Measurements from ENCODE around the gene KRTAP1-3.
"Not testable (repeated sequence)": the region's sequence is repeated elsewhere in the genome, so short reads cannot be mapped to it uniquely, and the experiment has no call there.

The KRTAP1-3 gene

DNA sequence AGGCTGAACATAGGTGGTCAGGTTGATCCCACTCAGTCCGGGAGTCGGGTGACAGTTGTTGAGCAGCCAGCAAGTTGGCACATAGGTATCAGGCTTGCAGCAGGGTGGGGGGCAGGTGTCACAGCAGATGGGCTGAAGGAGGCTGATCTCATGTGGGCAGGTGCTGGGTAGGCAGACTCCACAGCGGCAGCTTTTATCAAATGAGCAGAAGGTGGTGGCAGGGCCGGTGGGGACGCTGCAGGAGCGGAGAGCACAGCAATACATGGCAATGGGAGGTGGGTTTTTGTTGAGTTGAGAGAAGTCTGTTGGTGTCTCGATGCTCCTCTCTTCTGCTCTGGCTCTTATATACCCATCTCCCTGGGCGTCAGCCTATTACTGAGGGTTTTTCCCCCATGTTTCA, 25.9 kb downstream of the KRTAP1-3 start, which contains the start of gene KRTAP3-1:
Gene KRTAP3-1 (minus strand): TSS at position 318 of the 400 bp plus-strand sequence. CDS start 54 bp downstream, at position 264.
- DNase-seq, result no peak

DNA sequence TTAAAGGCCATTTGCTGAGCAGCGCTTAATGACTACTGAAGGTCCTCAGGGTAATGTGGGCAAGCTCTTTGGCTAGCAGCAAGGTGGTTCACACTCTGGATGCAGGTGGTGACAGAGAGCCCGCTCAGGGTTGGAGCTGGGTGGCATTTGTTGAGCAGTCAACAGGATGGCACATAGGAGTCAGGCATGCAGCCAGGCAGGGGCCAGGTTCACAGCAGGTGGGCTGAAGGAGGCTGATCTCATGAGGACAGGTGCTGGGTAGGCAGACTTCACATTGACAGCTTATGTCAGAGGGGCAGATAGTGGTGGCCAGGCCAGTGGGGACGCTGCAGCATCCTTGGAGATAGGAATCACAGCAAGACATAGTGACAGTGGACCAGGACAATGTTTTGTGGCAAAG, 30.3 kb downstream of the KRTAP1-3 start:
- no peak for DNase-seq

DNA sequence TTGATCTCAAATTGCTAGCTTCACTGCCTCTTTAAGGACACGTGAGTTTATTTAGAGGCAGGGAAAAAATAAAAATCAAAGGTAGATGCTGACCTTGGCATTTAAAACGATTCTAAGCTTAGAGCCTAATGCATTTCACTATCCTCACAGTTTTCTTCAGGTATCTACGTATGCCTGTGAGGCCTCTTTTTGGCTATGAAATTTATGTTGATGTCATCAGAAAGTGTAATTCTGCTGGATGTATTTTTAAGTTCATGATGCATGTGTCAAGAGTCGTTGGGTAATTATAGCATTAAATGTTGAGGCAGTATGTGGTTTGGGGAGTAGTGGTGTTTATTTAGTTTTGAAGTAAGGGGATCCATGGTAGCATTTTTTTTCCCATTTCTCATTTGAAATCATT, 30.7 kb downstream of the KRTAP1-3 start:
- no peak for DNase-seq

DNA sequence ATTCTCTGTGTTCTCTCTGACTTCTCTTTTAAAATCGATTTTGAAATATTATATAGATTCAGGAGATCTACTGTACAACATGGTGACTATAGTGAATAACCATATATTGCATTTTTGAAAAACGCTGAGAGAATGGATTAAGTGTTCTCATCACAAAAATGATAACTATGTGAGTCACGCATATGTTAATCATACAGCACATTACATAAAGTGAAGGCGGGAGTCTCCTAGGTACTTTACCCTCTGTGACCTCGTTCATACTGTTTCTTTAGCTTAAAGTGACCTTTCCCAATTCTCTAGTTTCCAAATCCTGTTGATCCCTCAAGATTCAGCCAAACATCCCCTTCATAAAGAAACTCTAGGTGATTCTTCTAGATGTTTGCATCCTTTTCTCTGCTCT, 31.9 kb downstream of the KRTAP1-3 start:
- no peak for DNase-seq

DNA sequence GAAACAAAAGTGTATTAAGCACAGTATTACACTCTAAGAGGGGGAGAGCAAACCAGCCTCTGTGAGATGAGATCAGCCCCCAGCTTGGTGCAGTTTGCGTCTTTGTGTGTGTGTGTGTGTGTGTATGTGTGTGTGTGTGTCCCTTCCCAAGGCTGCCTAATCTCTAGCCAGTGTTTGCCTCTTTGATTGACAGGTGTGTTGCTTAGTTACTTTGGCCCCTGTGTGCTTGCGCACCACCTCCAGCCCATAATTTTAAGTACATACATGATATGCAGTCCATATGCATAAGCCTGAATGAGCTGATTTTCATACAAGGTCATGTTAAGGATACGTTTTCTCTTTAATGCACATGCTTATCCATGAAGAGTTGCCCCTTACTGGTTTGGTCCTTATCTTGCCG, 32.9 kb downstream of the KRTAP1-3 start:
- no peak for DNase-seq

DNA sequence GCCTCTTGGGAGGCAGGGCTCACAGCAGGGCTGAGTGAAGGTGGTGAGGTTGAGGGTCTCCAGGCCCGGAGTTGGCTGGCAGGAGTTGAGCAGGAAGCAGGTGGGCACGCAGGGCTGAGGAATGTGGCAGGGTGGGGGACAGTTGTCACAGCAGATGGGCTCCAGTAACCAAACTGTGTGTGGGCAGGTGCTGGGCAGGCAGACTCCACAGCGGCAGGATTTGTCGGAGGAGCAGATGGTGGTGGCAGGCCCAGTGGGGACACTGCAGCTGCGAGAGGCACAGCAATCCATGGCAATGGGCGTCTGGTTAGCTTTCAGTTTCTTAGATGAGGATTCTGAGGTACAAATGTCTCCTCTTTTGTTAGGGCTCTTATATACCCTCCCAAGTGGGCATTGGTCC, 35.1 kb downstream of the KRTAP1-3 start, which contains the start of gene KRTAP3-2:
Gene KRTAP3-2 (minus strand): TSS at position 344 of the 400 bp plus-strand sequence. CDS start 53 bp downstream, at position 291.
- DNase-seq, result not testable (repeated sequence)

DNA sequence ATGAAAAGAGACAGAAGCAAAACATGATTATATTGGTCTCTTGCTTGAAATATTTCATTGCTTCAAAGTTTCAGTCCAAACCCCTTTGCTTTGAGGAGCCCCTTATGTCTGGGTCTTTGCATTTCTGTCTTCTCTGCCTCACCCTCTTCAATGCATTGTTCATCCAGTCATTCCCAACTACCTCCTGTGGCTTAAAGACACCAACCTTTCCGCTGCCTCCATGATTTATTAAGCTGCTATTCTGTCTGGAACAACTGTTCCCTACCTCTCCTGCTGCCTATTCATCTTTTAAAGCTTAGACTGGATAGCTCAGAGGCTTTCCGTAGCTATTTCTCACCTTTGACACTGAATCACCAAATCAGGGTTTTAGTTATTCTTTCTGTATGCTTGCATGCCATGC, 37.3 kb downstream of the KRTAP1-3 start:
- no peak for DNase-seq

DNA sequence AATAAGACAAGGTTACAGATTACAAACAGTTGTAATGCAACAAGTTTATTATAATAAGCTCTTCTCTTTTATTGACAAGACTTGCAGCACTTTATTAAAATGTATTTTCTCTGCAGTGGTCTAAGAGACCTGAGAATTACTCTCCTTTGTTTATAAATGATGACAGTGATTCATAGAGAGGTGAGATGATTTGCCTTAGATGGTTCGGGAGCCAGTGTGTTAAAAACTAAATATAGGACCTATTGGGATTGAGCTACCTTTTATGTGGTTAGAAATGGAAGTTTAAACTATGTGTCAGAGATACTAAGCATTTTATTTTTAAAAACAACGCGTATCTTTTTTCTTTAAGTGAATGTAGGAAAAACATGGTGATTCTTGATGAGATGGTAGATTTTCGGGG, 37.8 kb downstream of the KRTAP1-3 start:
- DNase-seq, result no peak

DNA sequence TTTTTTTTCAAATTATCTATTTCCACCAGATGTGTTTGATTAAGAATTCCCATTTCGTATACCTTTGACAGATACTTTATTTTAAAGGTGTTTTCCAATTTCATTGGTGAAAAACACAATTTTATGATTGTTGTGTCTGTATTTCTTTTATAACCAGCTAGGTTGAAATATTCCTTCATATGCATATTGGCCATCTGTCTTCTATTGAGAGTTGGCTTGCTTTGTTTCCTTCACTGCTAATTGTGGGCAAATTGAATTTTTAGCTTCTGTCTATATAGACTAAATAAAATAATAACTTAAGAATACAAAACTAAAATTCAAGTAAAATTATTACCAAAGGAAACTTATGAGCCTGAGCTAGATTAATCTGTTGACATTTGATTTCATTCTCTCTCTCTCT, 39.6 kb downstream of the KRTAP1-3 start:
- DNase-seq, result no peak

DNA sequence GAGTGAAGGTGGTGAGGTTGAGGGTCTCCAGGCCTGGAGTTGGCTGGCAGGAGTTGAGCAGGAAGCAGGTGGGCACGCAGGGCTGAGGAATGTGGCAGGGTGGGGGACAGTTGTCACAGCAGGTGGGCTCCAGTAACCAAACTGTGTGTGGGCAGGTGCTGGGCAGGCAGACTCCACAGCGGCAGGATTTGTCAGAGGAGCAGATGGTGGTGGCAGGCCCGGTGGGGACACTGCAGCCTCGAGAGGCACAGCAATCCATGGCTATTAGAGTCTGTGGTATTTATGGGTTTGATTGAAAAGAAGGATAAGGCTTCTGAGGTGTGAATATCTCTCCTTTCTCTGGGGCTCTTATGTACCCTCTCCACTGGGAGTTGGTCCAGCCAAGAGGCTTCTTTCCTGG, 40.8 kb downstream of the KRTAP1-3 start, which contains the start of gene KRTAP3-3:
Gene KRTAP3-3 (minus strand): TSS at position 326 of the 400 bp plus-strand sequence. CDS start 67 bp downstream, at position 259.
- DNase-seq, result no peak

DNA sequence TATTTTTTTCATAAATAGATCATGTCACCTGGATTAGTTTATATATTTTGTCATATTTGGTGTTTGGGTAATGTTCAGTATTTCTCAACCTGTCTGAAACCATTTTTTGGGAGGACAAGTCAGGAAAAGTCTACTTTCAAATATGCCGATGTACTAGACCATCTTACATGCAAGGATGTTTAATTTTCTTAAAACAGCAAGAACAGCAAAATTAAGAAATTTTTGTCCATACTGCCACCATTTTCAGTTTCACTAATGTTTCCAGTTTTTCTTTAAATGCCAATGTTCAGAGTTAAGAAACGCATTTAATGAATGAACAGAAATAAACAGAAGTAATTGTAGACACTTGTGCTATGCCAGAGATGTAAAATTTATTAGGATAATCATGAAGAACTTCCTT, 41.6 kb downstream of the KRTAP1-3 start:
- no peak for DNase-seq

DNA sequence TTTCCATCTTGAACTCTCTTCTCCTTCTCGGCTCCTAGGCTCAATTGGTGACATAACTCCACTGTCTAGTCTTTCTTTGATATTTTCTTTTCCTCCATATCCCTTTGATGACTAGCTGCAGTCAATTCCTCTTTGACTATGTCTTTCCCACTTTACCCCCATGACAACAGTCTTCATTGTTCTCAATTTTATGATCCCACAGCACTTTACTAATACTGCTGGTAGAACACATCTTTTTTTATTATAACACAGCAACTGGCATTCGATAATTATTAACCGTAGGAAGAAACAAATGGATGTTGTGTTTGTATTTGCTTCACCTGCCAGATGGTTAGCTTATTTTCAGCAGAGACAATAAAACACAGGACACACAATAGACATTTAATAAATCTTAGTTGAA, 42.0 kb downstream of the KRTAP1-3 start:
- DNase-seq, result no peak

DNA sequence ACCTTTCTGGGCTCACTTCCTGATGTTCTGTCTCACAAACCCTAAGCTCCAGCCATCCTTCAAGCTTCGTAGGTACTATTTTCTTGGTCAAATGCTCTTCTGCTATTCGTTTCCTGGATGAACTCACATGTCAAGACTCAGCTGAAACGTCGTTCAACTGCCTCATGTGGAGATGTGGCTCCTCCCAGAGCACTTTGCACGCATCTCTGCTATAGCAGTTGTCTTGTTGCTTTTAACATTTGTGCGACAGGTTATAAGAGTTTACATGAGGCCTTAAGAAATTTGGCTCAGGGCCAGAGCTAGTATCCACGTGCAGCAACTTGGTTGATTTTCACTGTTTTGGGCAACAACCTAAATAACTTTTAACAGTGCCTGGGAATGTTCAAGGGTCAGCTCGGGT, 47.8 kb downstream of the KRTAP1-3 start:
- no peak for DNase-seq

DNA sequence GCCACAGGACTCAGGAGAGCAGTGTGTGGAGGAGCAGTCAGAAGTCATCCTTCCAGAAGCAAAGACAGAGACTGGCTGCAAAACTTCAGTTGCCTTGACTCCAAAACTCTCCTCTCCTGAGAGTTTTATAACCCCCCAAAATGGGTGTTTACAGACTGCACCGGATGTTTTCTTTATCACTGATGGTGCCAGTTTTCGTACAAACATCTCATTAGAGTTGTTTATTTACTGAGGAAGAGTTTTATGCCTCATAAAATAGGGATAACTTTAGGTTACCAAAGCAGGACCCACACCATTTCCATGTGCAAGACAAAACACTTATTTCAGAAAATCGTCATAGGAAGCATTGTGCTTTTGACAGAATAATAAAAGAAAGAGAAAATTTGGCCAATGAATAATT, 50.4 kb downstream of the KRTAP1-3 start, which contains the start of gene KRT40:
Gene KRT40 (minus strand): TSS at position 101 of the 400 bp plus-strand sequence. CDS start 53 bp downstream, at position 48.
- no peak for DNase-seq

Data from CD4-positive, alpha-beta T cell treated with Interleukin-4 for 1 hour (primary cell).